Measurements from ENCODE around the gene UTY.

DNA sequence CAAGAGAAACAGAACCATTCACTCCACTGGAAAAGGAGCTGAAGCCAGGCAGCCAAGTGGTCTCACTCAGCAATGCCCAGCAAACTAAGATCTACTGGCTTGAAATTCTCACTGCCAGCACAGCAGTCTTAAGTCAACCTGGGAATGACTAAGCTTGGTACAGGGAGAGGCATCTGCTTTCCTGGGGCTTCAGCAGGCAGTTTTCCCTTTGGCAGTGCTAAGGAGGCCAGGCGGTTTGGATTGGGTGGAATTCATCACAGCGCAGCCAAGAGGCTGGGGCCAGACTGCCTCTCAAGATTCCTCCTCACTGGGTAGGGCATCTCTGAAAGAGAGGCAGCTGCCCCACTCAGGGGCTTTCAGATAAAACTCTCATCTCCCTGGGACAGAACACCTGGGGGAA is 149.2 kb downstream of the UTY start:
- TF ChIP-seq POLR2A (IDR thresholded peaks at IDR 0.05) (no peak), POLR2AphosphoS5 (IDR thresholded peaks at IDR 0.05) (no peak)
- TF ChIP-seq, protein P1, sequence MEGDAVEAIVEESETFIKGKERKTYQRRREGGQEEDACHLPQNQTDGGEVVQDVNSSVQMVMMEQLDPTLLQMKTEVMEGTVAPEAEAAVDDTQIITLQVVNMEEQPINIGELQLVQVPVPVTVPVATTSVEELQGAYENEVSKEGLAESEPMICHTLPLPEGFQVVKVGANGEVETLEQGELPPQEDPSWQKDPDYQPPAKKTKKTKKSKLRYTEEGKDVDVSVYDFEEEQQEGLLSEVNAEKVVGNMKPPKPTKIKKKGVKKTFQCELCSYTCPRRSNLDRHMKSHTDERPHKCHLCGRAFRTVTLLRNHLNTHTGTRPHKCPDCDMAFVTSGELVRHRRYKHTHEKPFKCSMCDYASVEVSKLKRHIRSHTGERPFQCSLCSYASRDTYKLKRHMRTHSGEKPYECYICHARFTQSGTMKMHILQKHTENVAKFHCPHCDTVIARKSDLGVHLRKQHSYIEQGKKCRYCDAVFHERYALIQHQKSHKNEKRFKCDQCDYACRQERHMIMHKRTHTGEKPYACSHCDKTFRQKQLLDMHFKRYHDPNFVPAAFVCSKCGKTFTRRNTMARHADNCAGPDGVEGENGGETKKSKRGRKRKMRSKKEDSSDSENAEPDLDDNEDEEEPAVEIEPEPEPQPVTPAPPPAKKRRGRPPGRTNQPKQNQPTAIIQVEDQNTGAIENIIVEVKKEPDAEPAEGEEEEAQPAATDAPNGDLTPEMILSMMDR (IDR thresholded peaks at IDR 0.05): no peak

Data from breast epithelium (tissue), 3 donors.